GM13977 (cell line): ENCODE measurements around the gene MTCL1.

Experiments
- DNase-seq: peaks from one replicate; pipeline ENCODE4 v3.0.0; 2012; ENCODE audit warnings: low spot score
- in situ Hi-C: fragments of 300-500 bp; cut with MboI; formaldehyde crosslinking; loops from one replicate; pipeline ENCODE4 v1.12.0; 2022; ENCODE audit warnings: low sequenced_read_pairs, low pct_unique_long_range_greater_than_20kb, mixed read lengths, inconsistent platforms; ENCODE audit not compliant: unreplicated experiment
- TF ChIP-seq, protein P1 (sequence below): IDR thresholded peaks from 2 replicates; pipeline ENCODE4 v1.5.1; 2012; ENCODE audit warnings: mild to moderate bottlenecking, control low read depth; ENCODE audit not compliant: insufficient read depth; ENCODE audit errors: extremely low read depth, missing control alignments

MTCL1 gene

GRCh38 chr18:8696749-8697211, 8.6 kb upstream of the MTCL1 start:
- in situ Hi-C loops = no loop called here
- TF ChIP-seq, protein P1, sequence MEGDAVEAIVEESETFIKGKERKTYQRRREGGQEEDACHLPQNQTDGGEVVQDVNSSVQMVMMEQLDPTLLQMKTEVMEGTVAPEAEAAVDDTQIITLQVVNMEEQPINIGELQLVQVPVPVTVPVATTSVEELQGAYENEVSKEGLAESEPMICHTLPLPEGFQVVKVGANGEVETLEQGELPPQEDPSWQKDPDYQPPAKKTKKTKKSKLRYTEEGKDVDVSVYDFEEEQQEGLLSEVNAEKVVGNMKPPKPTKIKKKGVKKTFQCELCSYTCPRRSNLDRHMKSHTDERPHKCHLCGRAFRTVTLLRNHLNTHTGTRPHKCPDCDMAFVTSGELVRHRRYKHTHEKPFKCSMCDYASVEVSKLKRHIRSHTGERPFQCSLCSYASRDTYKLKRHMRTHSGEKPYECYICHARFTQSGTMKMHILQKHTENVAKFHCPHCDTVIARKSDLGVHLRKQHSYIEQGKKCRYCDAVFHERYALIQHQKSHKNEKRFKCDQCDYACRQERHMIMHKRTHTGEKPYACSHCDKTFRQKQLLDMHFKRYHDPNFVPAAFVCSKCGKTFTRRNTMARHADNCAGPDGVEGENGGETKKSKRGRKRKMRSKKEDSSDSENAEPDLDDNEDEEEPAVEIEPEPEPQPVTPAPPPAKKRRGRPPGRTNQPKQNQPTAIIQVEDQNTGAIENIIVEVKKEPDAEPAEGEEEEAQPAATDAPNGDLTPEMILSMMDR = peak; percentile 83
- peak; percentile 78 for DNase-seq

DNA sequence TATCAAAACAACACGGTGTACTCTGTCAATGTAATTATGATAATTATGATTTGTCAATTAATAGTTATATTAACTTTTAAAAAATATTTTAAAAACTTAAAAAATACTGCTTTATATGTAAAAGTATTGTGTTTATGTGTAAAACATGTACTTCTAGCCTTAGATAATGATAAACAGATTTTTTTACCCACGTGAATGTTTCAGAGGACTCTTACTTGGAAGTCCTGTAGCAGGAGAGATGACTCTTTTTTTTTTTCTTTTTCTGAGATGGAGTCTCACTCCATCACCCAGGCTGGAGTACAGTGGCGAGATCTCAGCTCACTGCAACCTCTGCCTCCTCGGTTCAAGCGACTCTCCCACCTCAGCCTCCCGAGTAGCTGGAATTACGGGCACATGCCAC, 6.2 kb upstream of the MTCL1 start:
- in situ Hi-C loops = no loop called here
- TF ChIP-seq, protein P1 = no peak
- no peak for DNase-seq

DNA sequence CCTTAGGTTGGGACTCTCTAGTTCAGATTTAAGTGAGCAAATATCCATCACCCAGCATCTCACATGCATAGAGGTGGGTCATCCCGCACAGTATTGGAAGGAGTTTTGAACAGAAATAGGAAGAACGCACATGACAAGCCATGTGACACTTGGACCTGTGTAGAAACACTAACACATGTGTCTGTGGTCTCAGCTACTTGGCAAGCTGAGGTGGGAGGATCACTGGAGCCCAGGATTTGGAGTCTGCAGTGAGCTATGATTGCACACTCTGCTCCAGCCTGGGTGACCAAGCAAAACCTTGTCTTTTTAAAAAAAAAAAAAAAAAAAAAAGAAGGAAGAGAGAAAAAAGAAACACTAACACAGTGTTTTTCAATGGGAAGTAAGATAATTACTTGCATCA, 5.4 kb upstream of the MTCL1 start:
- in situ Hi-C loops = no loop called here
- DNase-seq = no peak
- TF ChIP-seq, protein P1 = no peak

DNA sequence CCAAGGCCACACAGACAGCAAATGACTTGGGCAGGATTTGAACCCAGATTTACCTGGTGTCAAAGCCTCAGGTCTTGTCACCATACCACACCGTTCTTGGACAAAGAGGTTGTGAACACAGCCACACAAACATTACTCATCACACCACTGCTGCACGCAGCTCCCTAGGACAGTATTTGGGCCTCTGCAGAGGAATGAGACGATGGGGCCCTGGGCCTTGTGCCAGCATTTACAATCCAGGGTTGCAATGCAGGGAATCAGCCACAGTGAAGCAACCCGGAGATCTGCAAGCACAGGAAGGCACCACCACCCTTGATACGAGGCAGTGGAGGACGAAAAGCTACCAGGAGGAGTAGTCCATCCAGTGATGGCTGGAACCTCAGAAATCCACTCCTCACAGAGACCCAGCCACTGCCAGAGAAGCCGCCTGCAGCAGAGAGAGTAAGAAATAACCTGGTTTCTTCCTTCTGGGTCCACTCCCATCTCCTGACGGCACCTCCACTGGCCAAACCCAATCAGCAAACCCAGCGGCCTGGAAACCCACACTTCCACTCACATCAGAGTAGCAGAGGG, 3.7 kb upstream of the MTCL1 start:
- TF ChIP-seq, protein P1 = no peak
- in situ Hi-C loops = no loop called here
- no peak for DNase-seq

GRCh38 chr18:8702668-8703067, 2.7 kb upstream of the MTCL1 start:
- in situ Hi-C loops = no loop called here
- TF ChIP-seq, protein P1 = no peak
- DNase-seq = no peak

- TF ChIP-seq, protein P1 = no peak
- in situ Hi-C loops = no loop called here
- no peak for DNase-seq
Measured at GRCh38 chr18:8703092-8703709, 2.2 kb upstream of the MTCL1 start.

- TF ChIP-seq, protein P1 = no peak
- DNase-seq = no peak
- in situ Hi-C loops = no loop called here
Measured at GRCh38 chr18:8703781-8704301, 1.5 kb upstream of the MTCL1 start.
